Neural crest cell (in vitro differentiated cells): ENCODE measurements around the gene RILP. TPM values are rescaled to one million over a fixed set of nuclear protein-coding genes. Genes with fewer than 3 reads are reported as not detected.

Experiments used
- DNase-seq: peaks from one replicate; pipeline ENCODE4 v3.0.0; 2021; ENCODE audit warnings: low read depth, mixed read lengths, low spot score
- H3K27ac Mint-ChIP-seq: one replicate; pipeline ENCODE4 v1.8.0; 2021; ENCODE audit warnings: mild to moderate bottlenecking, mixed read lengths; ENCODE audit not compliant: unreplicated experiment
- H3K27me3 Mint-ChIP-seq: 2 replicates; pipeline ENCODE4 v1.8.0; 2021; ENCODE audit warnings: low read depth, mild to moderate bottlenecking, mixed read lengths
- H3K36me3 Mint-ChIP-seq: 2 replicates; pipeline ENCODE4 v1.8.0; 2021; ENCODE audit warnings: low read depth, mild to moderate bottlenecking, mixed read lengths
- H3K4me1 Mint-ChIP-seq: 2 replicates; pipeline ENCODE4 v1.8.0; 2021; ENCODE audit warnings: mixed read lengths
- H3K4me3 Mint-ChIP-seq: one replicate; pipeline ENCODE4 v1.8.0; 2021; ENCODE audit warnings: mild to moderate bottlenecking, mixed read lengths
- H3K9me3 Mint-ChIP-seq: 2 replicates; pipeline ENCODE4 v1.8.0; 2021; ENCODE audit warnings: mixed read lengths
- total RNA-seq: library from RNA; stranded (reverse); gene quantifications from 2 replicates; pipeline ENCODE4 v1.2.1, GENCODE V29; 2021
- TF ChIP-seq, protein P1 (sequence below): fragments of 200-600 bp; sonication (generic); conservative IDR thresholded peaks from 2 replicates; pipeline ENCODE4 v1.5.0; 2021; ENCODE audit warnings: antibody characterized with exemption, mild to moderate bottlenecking

Gene RILP
- total RNA-seq, 1 donor from 2014 or later: 1.8 TPM

DNA sequence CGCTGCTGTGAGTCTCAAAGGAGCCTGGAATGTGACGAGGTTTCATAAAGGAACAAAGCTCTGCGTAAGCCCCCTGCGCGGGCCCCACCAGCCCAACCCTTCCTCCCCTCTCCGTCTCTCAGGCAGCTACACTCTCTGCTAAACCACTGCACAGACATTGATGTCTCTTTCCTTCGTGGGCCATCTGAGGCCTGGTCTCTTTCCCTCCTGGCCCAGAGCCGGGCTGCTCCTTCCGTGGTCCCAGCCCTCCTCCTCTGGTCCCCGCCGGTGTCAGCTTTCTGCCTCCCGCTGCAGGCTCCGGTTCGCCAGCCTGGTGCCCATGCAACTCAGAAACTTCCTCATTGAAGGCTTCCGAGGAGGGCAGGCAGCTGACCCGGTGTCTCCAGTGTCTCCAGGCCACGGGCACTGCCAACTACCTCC lies 11.5 kb downstream of the RILP start:
- no peak for DNase-seq
- H3K36me3 Mint-ChIP-seq: no peaks in the 10 kb centered on the region
- H3K4me3 Mint-ChIP-seq: peak overlapping the region; percentile 34
- H3K27ac Mint-ChIP-seq: peak overlapping the region; percentile 96
- H3K4me1 Mint-ChIP-seq: peaks cover 26% of the 10 kb centered on the region
- TF ChIP-seq, protein P1, sequence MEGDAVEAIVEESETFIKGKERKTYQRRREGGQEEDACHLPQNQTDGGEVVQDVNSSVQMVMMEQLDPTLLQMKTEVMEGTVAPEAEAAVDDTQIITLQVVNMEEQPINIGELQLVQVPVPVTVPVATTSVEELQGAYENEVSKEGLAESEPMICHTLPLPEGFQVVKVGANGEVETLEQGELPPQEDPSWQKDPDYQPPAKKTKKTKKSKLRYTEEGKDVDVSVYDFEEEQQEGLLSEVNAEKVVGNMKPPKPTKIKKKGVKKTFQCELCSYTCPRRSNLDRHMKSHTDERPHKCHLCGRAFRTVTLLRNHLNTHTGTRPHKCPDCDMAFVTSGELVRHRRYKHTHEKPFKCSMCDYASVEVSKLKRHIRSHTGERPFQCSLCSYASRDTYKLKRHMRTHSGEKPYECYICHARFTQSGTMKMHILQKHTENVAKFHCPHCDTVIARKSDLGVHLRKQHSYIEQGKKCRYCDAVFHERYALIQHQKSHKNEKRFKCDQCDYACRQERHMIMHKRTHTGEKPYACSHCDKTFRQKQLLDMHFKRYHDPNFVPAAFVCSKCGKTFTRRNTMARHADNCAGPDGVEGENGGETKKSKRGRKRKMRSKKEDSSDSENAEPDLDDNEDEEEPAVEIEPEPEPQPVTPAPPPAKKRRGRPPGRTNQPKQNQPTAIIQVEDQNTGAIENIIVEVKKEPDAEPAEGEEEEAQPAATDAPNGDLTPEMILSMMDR: no peak
- H3K27me3 Mint-ChIP-seq: peaks cover 13% of the 10 kb centered on the region
- no peaks in the 10 kb centered on the region for H3K9me3 Mint-ChIP-seq

DNA sequence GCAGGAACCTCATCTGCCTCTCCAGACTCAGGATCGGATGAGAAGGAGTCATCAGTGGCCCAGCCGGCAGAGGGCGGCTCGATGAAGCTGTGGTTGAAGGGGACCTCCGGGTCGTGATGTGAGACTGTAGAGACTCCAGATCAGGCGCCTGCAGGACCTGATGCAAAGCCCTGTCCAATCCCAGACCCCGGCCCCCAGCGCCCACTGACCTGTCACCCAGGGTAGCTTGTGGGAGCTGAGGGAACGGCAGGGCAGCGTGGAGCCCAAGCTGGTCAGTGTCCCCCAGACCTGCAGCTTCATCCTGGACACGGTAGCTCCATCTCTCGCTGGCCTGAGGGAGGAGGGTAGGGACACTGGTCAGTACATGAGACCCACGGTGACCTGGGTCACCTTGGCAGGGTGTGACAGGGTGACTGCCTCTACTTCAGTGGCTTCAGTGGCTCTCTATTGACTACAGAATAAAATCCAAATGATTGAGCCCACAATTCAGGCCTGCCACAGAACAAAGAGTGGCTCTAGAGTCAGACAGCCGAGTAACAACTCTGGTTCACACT lies 12.9 kb downstream of the RILP start:
- peaks cover 11% of the 10 kb centered on the region for H3K27me3 Mint-ChIP-seq
- DNase-seq: no peak
- TF ChIP-seq, protein P1: no peak
- no peaks in the 10 kb centered on the region for H3K36me3 Mint-ChIP-seq
- no peak overlapping the region for H3K27ac Mint-ChIP-seq
- peaks cover 26% of the 10 kb centered on the region for H3K4me1 Mint-ChIP-seq
- peak overlapping the region; percentile 51 for H3K4me3 Mint-ChIP-seq
- H3K9me3 Mint-ChIP-seq: no peaks in the 10 kb centered on the region

DNA sequence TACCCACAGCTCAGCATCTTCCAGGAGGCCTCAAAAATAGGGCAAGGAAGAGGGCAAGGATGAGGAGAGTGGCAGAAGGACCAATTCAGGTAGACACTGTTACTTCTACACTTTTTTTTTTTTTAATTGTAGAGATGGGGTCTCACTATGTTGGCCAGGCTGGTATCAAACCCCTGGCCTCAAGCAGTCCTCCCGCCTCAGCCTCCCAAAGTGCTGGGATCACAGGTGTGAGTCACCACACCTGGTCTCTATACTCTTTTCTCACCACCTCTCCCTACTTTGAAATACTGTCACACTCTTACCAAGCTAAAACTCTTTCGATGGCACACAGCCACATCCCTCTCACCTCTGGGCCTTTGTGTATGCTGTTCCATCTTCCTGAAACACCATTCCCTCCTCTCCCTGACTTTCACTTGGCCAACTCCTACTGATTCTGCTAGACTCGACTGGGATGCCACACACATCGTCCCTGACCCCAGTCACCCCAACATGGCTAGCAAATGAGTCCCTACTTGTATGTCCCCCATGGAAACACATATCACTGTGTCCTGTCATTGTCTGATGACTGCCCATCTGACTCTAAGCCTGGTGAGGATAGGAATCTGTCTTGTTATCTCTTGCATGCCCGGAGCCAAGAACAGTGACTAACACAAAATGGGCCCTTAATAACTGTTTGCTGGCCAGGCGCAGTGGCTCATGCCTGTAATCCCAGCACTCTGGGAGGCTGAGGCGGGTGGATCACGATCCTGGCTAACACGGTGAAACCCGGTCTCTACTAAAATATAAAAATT lies 13.8 kb downstream of the RILP start:
- H3K4me1 Mint-ChIP-seq: peaks cover 20% of the 10 kb centered on the region
- no peaks in the 10 kb centered on the region for H3K36me3 Mint-ChIP-seq
- no peak overlapping the region for H3K4me3 Mint-ChIP-seq
- DNase-seq: no peak
- TF ChIP-seq, protein P1: no peak
- H3K27ac Mint-ChIP-seq: no peak overlapping the region
- H3K9me3 Mint-ChIP-seq: no peaks in the 10 kb centered on the region
- H3K27me3 Mint-ChIP-seq: peaks cover 14% of the 10 kb centered on the region

DNA sequence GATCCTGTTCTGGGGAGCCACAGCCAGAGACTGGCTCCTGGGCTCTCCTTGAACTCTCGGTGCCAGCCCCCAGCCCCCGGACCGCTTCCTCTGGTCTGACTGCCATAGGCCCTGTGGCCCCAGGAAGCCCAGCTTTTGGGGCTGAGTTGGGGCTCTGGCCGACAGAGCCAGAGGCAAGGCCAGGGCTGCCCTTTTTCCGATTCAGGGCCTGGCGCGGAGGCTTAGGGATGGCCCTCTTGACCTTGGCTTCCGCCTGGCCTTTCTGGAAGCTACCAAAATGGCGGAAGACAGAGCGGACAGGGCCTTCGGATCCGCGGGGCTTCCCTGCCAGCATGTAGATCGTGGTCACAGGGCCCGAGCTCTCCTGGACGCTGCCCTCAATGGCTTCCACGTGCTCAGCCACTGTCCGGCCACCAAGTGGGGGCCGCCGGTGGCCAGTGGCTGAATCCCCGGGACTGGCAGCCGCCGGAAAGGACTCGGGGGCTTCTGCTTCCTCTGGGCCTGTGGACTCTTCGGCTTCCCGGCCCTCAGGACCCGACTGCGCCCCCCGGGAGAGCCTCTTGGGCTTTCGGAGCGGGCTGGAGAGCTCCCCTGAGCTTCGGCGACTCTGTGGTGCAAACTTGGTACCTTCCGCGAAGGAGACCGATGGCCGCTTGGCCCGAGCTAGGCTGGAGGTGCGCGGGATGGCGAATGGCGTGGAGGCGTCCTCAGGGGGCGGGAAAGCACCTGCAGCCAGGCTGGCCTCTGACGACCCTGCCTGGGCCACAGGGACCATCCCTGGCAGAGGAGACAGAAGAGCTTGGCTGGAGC lies 14.6 kb downstream of the RILP start:
- peaks cover 22% of the 10 kb centered on the region for H3K4me1 Mint-ChIP-seq
- H3K27me3 Mint-ChIP-seq: peaks cover 22% of the 10 kb centered on the region
- no peaks in the 10 kb centered on the region for H3K9me3 Mint-ChIP-seq
- TF ChIP-seq, protein P1: no peak
- no peak overlapping the region for H3K27ac Mint-ChIP-seq
- no peak for DNase-seq
- no peaks in the 10 kb centered on the region for H3K36me3 Mint-ChIP-seq
- H3K4me3 Mint-ChIP-seq: no peak overlapping the region

DNA sequence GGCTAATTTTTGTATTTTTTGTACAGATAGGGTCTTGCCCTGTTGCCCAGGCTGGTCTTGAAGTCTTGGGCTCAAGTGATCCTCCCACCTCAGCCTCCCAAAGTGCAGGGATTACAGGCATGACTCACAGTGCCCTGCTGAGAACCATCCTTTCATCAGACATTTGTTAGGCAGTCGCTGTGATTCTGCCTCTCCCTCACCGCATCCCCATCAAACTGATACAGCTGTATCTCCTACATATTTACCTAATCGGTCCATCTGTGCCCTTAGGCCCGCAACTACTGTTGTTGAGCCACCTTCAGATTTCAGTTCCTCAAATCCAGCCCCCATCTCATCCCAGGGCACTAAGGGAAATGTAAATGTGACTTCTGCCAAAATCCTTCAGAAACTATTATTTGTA lies 19.0 kb downstream of the RILP start:
- H3K9me3 Mint-ChIP-seq: no peaks in the 10 kb centered on the region
- no peaks in the 10 kb centered on the region for H3K36me3 Mint-ChIP-seq
- H3K27ac Mint-ChIP-seq: no peak overlapping the region
- TF ChIP-seq, protein P1: no peak
- peaks cover 21% of the 10 kb centered on the region for H3K4me1 Mint-ChIP-seq
- DNase-seq: no peak
- H3K27me3 Mint-ChIP-seq: peaks cover 44% of the 10 kb centered on the region
- H3K4me3 Mint-ChIP-seq: peak overlapping the region; percentile 88
